RKO (cell line): ENCODE data around the gene PTPN13.

Experiments
- DNase-seq: peaks from one replicate; pipeline ENCODE4 v3.0.0-alpha.2; 2016; ENCODE audit warnings: low spot score

PTPN13 gene

GRCh38 chr4:86592553-86593249 lies 1.4 kb upstream of the PTPN13 start:
- no peak for DNase-seq

GRCh38 chr4:86594559-86595425 lies 677 bp downstream of the PTPN13 start:
- DNase-seq = no peak

GRCh38 chr4:86595426-86595805 lies 1.3 kb downstream of the PTPN13 start:
- no peak for DNase-seq

- no peak for DNase-seq
Measured at GRCh38 chr4:86596807-86597206, 2.7 kb downstream of the PTPN13 start.

- no peak for DNase-seq
Measured at GRCh38 chr4:86600007-86600653, 6.0 kb downstream of the PTPN13 start.

- DNase-seq = no peak
Measured at GRCh38 chr4:86603311-86603885, 9.3 kb downstream of the PTPN13 start.

GRCh38 chr4:86606809-86607208 lies 12.7 kb downstream of the PTPN13 start:
- no peak for DNase-seq

GRCh38 chr4:86608757-86609375 lies 14.8 kb downstream of the PTPN13 start:
- DNase-seq = no peak

GRCh38 chr4:86611757-86612156 lies 17.6 kb downstream of the PTPN13 start:
- no peak for DNase-seq

GRCh38 chr4:86613734-86614133 lies 19.6 kb downstream of the PTPN13 start:
- no peak for DNase-seq

- no peak for DNase-seq
Measured at GRCh38 chr4:86614865-86615264, 20.8 kb downstream of the PTPN13 start.

GRCh38 chr4:86615501-86615900 lies 21.4 kb downstream of the PTPN13 start:
- no peak for DNase-seq

GRCh38 chr4:86619656-86620055 lies 25.5 kb downstream of the PTPN13 start:
- DNase-seq = no peak

GRCh38 chr4:86621435-86621834 lies 27.3 kb downstream of the PTPN13 start:
- DNase-seq = no peak

- no peak for DNase-seq
Measured at GRCh38 chr4:86626066-86626465, 32.0 kb downstream of the PTPN13 start.

GRCh38 chr4:86627462-86628135 lies 33.5 kb downstream of the PTPN13 start:
- DNase-seq = no peak

GRCh38 chr4:86630629-86631028 lies 36.5 kb downstream of the PTPN13 start:
- DNase-seq = no peak

- DNase-seq = no peak
Measured at GRCh38 chr4:86631166-86631565, 37.1 kb downstream of the PTPN13 start.

GRCh38 chr4:86633854-86634253 lies 39.7 kb downstream of the PTPN13 start:
- DNase-seq = no peak

GRCh38 chr4:86640469-86640868 lies 46.4 kb downstream of the PTPN13 start:
- DNase-seq = no peak

- DNase-seq = no peak
Measured at GRCh38 chr4:86641516-86642090, 47.5 kb downstream of the PTPN13 start.
